HG03575 (cell line): ENCODE data around the gene EIF1B.
A peak's percentile ranks its signal among the peaks of the same experiment; 100 is the strongest.
"Not testable (repeated sequence)": the region's sequence is repeated elsewhere in the genome, so short reads cannot be mapped to it uniquely, and the experiment has no call there.

Source experiments
- ATAC-seq: cut with Tn5 transposase; IDR thresholded peaks from one replicate; pipeline ENCODE4 v1.9.1; 2021; ENCODE audit not compliant: unreplicated experiment, insufficient number of reproducible peaks, low FRiP score; ENCODE audit errors: extremely low read depth

Gene EIF1B

DNA sequence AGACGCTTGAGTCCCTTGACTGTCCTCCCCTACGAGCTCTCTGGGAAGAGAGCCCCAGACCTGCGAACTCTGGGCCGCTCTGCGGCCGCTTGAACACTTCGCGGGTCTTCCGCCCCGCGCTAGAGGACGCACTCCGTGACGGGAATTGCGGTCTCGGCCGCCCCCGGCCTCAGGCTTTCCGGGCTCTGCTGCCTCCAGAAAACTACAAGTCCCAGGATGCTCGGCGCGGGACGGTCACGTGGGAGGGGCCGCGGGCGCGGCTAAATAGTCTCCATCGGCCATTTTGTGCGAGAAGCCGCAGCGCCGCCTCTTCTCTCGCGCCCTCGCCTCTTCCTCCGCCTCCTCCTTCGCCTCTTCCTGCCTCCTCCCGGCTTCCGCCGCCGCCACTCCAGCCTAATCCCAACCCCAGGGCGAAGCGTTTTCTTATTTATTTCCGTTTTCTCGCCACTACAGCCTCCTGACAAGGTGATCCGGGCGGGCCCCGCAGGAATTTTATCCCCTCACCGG, at the start of gene EIF1B:
TSS of gene EIF1B (plus strand) at position 290 of the 507 bp plus-strand sequence. CDS start 235 bp downstream, outside the sequence.
- ATAC-seq, result peak; percentile 79

DNA sequence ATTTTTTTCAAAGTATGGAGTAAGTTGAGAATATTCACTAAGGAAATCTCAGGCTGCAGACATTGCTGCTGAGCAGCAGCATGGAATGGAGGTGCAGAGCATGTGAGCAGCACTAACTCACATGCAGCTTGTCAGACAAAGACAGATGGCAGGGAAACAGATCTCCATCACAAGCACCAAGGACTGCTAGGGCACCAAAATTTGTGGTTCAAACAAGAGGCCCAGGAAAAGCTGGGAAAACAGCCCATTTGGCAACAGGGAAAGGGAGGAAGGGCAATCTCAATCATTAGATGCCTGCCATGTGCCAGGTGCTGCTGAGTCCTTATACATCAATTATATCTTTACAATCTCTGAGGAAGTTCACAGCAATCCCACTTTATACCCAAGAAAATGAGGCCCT, 47.2 kb upstream of the EIF1B start:
- no peak for ATAC-seq

DNA sequence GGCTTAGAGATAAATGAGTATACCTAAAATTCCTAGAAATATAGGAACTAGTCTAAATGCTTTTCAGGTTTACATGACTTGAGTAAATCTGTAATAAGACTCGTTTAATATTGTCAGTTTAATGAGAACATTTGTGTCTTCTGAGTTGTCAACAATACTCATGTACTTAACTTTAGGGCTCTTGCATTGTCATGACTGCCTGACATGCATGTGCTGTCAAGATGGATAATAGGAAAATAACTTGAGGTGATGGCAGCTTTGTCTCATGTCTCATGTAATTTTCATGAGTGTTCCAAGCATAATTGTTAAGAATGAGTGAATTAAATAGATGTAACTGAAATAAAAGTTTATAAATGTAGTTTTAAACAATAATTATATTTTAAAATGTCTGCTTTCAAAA, 45.1 kb upstream of the EIF1B start:
- no peak for ATAC-seq

DNA sequence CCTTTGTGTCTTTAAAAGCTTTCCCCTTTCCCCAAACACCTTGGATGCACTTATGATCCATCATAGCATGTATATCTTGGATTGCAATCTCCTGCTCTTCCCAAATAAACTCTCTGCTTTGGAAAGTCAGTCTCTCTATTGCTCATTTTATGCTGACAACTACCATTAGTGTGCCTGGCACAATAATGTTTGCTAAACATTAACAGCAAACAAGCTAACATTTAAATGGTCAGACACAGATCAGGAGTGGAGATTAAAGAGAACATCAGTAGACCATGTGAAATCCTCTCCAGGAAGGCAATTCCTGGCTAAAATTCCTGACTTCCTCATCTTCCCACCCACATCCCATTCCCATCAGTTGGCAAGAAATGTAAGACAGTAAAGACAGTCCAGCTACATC, 44.3 kb upstream of the EIF1B start:
- no peak for ATAC-seq

DNA sequence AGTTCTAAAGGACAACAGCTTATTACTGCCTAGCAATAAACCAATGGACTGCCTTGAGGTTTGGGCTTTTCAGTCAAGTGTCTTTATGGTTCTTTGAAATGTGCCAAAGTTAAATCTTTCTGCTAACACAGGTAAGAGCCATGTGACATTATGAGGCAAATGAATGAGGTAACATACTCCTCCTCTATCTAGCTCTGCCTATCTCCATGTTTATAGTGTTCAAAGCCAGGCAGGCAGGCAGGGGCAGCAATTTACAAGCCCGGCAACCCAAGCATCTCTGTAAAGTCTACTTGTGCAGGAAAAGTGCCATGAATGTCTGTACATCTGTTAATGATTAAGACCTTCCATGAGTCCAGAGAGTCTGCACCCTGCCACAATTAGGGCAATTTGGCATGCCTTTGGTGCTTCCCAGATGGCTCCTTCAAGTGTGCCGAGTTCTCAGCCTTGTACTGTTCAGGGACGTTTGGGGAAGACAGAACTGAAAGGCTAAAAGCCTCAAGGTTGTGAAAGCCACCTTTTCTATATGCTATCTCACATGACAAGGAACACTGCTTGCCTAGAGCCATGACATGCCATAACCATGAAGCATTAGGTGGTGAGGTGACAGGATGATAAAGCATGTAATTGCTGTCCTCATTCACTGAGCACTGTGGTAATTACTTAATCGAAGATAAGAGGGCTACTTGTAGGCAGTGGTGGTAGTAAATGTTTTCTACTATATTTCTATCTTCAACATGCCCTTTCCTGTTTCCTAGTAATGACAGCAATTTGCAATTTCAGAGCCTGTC, 41.4 kb upstream of the EIF1B start:
- ATAC-seq, result no peak

DNA sequence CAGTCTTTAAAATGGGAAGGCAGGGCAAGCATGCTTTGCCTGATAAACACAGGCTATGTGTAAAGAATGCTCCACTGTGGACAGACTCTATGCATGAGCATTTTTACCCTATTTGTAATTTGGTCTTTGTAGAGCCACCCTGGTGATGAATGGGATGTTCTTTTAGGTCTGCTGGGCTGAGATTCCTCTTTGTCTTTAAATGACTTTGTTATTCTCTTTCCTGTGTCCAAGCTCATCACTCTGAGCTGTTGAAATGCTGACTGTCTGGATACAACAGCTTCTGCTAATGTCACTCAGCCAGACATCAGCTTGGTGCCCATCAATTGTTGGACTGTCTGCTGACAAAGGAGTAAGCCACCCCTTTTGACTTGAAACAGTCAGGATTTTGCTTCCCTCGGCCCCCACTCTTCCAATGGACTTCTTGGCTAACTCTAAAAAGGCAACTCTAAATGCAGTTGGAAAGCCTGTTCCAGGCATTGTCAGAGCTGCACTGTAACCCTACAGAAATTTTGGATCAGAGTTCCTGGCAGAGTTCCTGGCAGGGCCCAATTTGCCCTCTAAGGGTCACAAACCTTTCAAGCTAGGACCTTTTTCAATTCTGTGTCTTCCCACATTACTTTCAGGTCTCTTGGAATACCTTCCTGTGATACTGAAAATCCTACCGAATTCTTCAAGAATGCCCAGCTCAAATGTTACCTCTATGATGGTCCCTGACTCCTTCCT, 40.5 kb upstream of the EIF1B start:
- no peak for ATAC-seq

DNA sequence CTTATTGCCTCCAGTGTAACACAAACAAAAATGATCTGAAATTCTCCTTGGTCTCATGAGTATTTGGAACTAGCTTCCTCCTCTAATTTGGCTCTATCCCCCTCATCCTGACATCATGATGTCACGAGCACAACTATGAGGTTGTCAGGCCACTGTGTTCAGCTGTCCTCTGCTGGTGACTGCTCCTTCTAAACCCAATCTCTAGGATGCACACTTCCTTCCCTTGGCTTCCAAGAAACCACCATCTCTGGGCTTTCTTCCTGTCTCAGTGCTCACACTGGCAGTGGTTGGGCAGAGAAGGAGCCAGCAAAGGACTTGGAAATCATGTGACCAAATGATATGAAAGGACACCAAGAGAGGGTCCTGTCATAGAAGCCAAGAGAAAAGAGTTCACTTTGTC, 30.7 kb upstream of the EIF1B start:
- no peak for ATAC-seq

DNA sequence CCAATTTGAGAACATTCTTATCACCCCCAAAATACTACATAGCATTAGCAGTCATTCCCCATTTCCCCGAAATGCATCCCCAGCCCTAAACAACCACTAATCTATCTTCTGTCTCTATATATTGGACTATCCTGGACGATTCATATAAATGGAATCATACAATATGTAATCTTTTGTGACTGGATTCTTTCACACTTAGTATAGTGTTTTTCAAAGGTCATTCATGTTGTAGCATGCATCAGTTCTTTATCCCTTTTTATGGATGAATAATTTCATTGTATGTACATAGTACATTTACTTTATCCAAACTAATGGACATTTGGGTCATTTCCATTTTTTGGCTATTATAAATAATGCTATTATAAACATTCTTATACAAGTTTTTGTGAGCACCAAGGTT, 27.5 kb upstream of the EIF1B start:
- no peak for ATAC-seq

DNA sequence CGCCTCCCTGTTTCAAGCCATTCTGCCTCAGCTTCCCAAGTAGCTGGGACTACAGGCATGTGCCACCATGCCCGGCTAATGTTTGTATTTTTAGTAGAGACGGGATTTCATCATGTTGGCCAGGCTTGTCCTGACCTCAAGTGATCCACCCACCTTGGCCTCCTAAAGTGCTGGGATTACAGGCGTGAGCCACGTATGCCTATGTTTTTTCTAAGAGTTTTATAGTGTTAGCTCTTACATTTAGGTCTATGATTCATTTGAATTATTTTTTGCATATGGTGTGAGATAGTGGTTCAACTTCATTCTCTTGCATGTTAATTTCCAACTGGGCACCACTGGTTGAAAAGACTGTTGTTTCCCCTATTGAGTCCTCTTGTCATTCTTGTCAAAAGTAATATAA, 26.4 kb upstream of the EIF1B start:
- ATAC-seq, result not testable (repeated sequence)

DNA sequence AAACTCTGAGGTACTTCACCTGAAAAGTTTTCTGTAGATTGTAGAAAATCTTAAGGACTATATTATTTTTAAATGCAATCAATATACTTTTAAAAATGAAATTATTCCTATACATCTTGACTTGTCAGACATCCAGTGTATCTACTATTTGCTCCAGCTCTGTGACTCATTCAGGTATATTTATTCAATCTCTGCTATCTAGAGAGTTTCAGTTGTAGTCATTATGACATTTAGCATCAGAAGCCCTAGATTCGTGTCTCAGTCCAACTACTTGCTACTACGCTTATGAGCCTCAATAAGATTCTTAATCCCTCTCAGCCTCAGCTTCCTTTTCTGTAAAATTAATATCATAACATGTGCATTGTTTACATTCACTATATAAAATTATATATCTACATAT, 22.3 kb upstream of the EIF1B start:
- ATAC-seq, result no peak

DNA sequence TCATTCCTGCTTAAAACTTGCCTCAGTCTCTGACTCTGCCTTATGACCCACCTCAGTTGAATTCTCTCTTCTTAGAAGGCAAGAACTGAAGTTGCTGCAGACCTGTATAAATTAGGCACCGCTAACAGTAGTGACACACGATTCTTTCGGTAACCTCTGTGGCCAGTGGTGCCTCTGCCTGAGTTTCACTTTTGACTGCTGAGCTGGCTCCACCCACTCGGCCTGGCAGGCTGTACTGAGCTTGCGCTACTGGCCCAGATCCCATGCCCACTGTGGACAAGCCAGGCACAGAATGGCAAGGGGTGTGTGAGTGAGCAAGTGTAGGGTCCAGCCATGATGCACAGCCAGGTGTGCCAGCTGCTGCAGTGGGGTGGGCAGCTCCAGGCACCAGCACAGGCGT, 19.1 kb upstream of the EIF1B start:
- ATAC-seq, result no peak

DNA sequence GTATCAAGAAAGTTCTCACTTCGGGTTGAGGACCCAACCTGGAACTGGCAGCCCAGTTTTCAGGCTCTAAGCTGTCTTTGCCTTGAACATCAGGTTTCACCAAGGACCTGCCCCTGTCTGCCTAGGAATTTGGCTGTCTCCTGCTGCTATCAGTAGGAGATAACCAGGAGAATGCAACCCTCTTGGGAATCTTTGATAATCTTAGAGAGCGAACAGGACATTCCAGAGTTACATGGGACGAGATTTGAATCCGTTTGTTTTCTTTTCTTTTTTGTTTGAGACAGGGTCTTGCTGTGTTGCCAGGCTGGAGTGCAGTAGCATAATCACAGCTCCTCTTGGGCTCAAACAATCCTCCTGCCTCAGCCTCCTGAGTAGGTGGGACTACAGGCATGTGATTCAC, 18.0 kb upstream of the EIF1B start:
- no peak for ATAC-seq

DNA sequence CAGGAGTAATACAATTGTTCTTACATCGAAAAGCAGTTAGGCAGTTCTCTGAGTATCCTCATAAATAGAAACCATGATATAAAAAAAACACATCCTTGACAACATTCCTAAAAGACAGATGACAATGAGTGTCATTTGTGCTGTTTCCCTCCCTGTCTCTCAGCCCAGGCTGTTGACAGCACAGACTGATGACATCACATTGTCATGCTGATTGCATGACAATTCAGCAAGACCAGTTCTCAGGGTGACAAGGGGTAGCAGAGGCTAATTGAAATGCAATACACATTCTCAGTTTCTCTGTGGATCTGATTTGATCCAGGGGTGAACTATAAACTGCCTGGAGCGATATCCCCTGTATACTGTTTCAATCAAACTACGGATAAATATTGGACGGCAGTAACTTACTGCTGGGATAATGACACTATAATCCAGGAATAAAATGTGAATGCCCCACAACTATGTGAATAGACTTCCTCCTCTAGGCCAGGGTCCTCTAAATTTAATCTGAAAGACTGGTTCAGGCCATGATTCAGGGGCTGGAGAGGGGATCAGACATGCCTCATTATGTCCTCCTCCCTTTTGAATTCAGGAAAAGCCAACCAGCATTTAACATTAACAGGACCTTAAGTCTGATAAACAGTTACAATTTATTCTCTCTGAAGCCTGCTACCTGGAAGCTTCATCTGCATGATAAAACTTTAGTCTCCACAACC, 16.7 kb upstream of the EIF1B start:
- no peak for ATAC-seq

DNA sequence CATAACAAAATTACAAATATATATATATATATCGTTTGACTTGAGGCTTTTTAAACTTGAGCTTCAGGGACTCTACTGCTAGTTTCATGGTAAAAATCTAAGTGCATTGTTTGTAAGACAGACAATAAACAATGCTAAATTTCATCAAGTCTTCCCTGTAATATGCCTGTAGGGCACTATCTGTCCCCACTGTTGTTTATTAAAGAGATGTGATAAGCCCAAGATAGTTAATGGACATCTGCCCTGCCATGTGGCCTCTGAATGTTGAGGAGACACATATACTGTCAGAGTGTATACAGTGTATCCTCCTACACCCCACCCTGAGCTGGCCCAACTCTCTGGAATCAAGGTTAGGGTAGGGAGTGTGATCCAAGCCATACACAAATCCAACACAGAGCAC, 15.1 kb upstream of the EIF1B start:
- no peak for ATAC-seq

DNA sequence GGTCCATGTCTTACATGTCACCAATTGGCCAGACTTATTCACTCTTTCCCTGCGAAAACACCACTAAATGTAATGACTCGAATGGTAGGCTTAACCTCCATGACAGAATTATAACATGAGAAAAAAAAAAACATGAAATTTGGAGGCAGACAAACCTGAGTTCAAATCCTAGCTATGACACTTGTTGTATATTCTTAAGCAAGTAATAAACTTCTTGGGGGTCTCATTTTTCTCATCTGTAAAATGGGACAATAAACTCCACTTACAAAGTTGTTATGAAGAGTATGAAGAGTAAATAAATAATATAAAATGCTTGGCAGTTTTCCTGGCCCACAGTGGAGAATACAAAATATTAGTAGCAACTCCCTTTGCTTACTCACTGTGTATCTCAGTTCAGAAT, 11.4 kb upstream of the EIF1B start:
- ATAC-seq, result no peak

DNA sequence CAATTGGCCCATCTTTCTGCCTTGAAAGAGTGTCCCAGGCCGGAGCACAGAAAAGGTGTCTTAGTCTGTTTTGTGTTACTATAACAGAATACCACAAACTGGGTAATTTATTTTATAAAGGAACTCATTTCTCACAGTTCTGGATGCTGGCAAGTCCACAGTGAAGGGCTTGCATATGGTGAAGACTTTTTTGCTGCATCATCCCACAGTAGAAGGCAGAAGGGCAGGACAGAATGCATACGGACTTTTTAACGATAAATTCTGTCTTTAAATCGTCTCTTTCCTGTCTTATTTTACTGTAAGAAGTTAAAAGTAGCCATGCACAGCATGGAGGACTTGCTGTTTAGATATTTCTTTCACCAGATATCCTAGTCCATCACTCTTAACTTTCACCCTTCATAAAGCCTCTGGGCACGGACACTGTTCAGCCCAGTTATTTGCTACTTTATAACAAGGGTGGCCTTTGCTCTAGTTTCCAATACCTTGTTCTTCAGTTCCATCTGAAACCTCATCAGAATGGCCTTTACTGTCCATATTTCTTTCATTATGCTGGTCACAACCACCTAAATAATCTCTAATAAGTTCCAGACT, 10.3 kb upstream of the EIF1B start:
- ATAC-seq, result no peak

DNA sequence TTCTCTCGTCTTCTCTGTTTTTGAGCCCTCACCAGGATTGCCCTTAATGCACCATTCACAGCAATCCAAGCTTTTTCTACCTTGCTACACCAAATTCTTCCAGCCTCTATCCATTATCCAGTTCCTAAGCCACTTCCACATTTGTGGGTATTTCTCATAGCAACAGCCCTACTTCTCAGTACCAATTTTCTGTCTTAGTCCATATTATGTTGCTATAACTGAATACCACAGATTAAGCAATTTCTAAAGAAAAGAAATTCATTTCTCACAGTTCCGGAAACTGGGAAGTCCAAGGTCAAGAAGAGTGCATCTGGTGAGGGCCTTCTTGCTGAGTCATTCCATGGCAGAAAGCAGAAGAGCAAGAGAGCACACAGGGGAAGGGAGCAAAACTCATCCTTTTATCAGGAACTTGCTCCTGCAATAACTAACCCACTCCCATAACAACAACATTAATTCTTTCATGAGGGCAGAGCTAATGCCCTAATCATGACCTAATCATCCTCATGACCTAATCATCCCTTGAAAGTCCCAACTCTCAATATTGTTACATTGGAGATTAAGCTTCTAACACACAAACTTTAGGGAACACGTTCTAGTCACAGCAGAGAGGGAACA, 9.7 kb upstream of the EIF1B start:
- no peak for ATAC-seq

DNA sequence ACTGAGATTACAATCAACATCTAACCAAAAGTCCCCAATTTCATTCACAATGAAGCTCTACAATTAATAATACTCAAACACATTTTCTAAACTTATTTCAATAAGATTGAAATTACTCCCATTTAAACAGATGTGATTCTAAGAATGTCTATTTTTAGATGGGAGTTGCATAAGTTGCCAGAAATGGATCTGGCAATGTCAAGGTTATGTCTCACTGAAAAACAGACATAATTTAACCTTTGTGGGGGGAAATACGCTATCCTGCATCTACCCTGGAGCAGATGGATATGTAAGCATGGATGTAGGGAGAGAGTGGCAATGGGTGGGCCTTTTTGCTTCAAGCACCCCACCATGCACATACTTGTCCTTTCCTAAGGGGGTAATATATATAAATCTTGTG, 6.7 kb upstream of the EIF1B start:
- no peak for ATAC-seq

DNA sequence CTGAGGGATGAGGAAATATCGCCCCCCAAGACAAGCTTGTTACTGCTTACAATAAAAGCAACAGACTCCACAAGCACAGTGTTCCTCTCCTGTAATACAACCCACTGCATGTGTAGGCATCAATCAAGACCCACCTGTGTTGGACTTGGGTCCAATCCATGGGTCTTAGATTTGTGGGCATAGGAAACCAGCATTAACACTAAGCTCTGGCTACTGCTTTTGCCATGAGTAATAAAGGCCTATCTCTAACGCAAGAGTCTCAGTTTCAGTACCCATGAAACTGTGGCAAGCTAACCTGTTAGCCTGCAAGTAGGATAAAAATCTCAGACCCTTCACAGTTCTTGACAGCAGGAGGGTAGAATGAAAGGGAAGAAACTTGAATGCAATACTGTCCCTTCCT, 5.2 kb upstream of the EIF1B start:
- no peak for ATAC-seq
